Spleen (tissue), 11 donors: ENCODE measurements around the gene ENTPD1. TPM values are rescaled to one million over a fixed set of nuclear protein-coding genes. Genes with fewer than 3 reads are reported as not detected.
"Not testable (repeated sequence)": the region's sequence is repeated elsewhere in the genome, so short reads cannot be mapped to it uniquely, and the experiment has no call there.

ENCODE experiments used
- DNase-seq: peaks from one replicate; pipeline ENCODE4 v3.0.0-alpha.2; 2020
- H3K27ac ChIP-seq, 8 donors: fragments of 200-600 bp; sonication (generic) in 7 of 8; 1 replicate in 4 of 8; 2 replicates in 4 of 8; pipeline versions ENCODE4 v1.5.0 to v1.8.0; 2016 to 2021; ENCODE audit warnings: inconsistent platforms in 4 of 8, mild to moderate bottlenecking in 4 of 8, moderate library complexity in 1 of 8
- H3K27me3 ChIP-seq, 7 donors: fragments of 200-600 bp; sonication (generic) in 6 of 7; replicated peaks in 1 of 7; 1 replicate in 4 of 7; 2 replicates in 3 of 7; pipeline versions ENCODE4 v1.5.0 to v1.8.0; 2016 to 2021; ENCODE audit warnings: inconsistent platforms in 3 of 7, mild to moderate bottlenecking in 1 of 7
- H3K36me3 ChIP-seq, 6 donors: fragments of 200-600 bp; sonication (generic) in 5 of 6; 1 replicate in 4 of 6; 2 replicates in 2 of 6; pipeline versions ENCODE4 v1.5.0 to v1.8.0; 2016 to 2021; ENCODE audit warnings: inconsistent platforms in 2 of 6
- H3K4me1 ChIP-seq, 6 donors: fragments of 200-600 bp; sonication (generic) in 5 of 6; 1 replicate in 3 of 6; 2 replicates in 3 of 6; pipeline versions ENCODE4 v1.5.0 to v1.8.0; 2016 to 2021; ENCODE audit warnings: inconsistent platforms in 3 of 6
- H3K4me3 ChIP-seq, 8 donors: fragments of 200-600 bp; sonication (generic) in 7 of 8; 1 replicate in 4 of 8; 2 replicates in 4 of 8; pipeline versions ENCODE4 v1.5.0 to v1.8.0; 2016 to 2021; ENCODE audit warnings: inconsistent platforms in 4 of 8, mild to moderate bottlenecking in 4 of 8, moderate library complexity in 2 of 8
- H3K9me3 ChIP-seq, 8 donors: fragments of 200-600 bp; sonication (generic) in 7 of 8; 1 replicate in 4 of 8; 2 replicates in 4 of 8; pipeline versions ENCODE4 v1.5.0 to v1.8.0; 2016 to 2021; ENCODE audit warnings: inconsistent platforms in 4 of 8
- POLR2A ChIP-seq, 3 donors: fragments of 450-650 bp; IDR thresholded peaks; one replicate each; pipeline ENCODE4 v1.5.1; 2017; ENCODE audit warnings: antibody characterized with exemption in 3 of 3, mild to moderate bottlenecking in 1 of 3
- POLR2AphosphoS5 ChIP-seq, 3 donors: sonication (generic); formaldehyde crosslinking; IDR thresholded peaks; one replicate each; pipeline ENCODE4 v1.5.1; 2017; ENCODE audit warnings: antibody characterized with exemption in 3 of 3
- WGBS, 5 donors: extraction: QIAGEN DNeasy Blood & Tissue Kit in 3 of 5; methylation state at CpG; one replicate each; pipeline versions ENCODE4 v1.1.5 to v1.1.7; 2013 to 2018; 5-methylcytosine and 5-hydroxymethylcytosine counted together
- intact Hi-C: fragments of 100-400 bp; cut with DNase I; formaldehyde crosslinking; loops from one replicate; pipeline ENCODE4 v1.15.0; 2023; ENCODE audit warnings: low total_unique reads
- polyA plus RNA-seq, 3 donors: library from polyadenylated mRNA; stranded (reverse); fragments of 200-250 nt; gene quantifications; one replicate each; pipeline ENCODE4 v1.2.1, GENCODE V29; 2013
- total RNA-seq, 7 donors: library from RNA; depleted of rRNA in 3 of 7; stranded (reverse); fragments of >200 nt in 3 of 7; fragmentation: NEBNext Ultra II Directional in 4 of 7; extraction: Animal tissue kit (Norgen Biotek cat#: 25700) in 4 of 7; gene quantifications; one replicate each; pipeline versions ENCODE4 v1.1.0 to v1.2.1, GENCODE V29; 2016 to 2021
- TF ChIP-seq, protein P1 (sequence below), 11 experiments: fragments of 200-600 bp in 7 of 11; fragments of 450-650 bp in 4 of 11; sonication (generic) in 4 of 11; IDR thresholded peaks in 8 of 11; conservative IDR thresholded peaks in 3 of 11; 1 replicate in 7 of 11; 2 replicates in 4 of 11; pipeline versions ENCODE4 v1.4.0 to v1.8.0; 2016 to 2021; ENCODE audit warnings: antibody characterized with exemption in 11 of 11, inconsistent platforms in 4 of 11, mild to moderate bottlenecking in 1 of 11
- donor health status: healthy with polysubstance abuse.
- donor health status: DM: no; HTN: no; CAD: no; lungs with moderate emphysema.
- donor health status: DM: no; HTN: no; CAD: no.
- donor health status: Bipolar disorder and iron deficiency.
- donor health status: healthy.
- donor health status: DM: no; HTN: no; CAD: no.
- donor health status: DM: yes; HTN: yes; CAD: no.

The ENTPD1 gene
- total and polyA plus RNA-seq, 10 donors = 14.1 to 92.9 (median 62.9) TPM

DNA sequence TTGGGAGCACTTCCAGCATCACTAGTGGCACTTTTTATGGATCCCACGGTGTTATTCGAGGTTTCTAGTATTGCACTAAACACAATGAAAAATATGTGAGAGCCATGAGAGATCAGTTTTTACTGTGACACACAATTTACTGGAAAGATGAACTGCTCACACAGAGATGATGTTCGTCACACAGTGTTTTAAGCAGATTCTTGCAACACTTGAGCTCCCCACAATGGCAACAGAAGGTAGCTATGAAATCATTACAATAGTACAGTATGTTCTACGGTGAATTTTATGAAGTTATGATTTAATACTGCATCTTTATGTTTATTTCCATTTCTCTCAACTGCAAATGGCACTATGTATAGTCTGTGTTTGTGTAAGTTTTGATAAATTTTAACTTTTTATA lies 27.4 kb upstream of the ENTPD1 start:
- no peak overlapping the region for H3K4me3 ChIP-seq
- no peaks in the 10 kb centered on the region for H3K36me3 ChIP-seq
- no peaks in the 10 kb centered on the region for H3K27me3 ChIP-seq
- peaks cover 9 to 35% (median 30%) of the 10 kb centered on the region in 6 donors for H3K4me1 ChIP-seq
- 51 to 68% (median 64%) methylated on average over 4 of the region's 4 CpGs for WGBS, 5 donors
- TF ChIP-seq POLR2AphosphoS5 (IDR thresholded peaks at IDR 0.05) = no peak
- TF ChIP-seq, protein P1, sequence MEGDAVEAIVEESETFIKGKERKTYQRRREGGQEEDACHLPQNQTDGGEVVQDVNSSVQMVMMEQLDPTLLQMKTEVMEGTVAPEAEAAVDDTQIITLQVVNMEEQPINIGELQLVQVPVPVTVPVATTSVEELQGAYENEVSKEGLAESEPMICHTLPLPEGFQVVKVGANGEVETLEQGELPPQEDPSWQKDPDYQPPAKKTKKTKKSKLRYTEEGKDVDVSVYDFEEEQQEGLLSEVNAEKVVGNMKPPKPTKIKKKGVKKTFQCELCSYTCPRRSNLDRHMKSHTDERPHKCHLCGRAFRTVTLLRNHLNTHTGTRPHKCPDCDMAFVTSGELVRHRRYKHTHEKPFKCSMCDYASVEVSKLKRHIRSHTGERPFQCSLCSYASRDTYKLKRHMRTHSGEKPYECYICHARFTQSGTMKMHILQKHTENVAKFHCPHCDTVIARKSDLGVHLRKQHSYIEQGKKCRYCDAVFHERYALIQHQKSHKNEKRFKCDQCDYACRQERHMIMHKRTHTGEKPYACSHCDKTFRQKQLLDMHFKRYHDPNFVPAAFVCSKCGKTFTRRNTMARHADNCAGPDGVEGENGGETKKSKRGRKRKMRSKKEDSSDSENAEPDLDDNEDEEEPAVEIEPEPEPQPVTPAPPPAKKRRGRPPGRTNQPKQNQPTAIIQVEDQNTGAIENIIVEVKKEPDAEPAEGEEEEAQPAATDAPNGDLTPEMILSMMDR (IDR thresholded peaks at IDR 0.05 in 8 of 11, conservative IDR thresholded peaks at IDR 0.05 in 3 of 11) = no peak
- TF ChIP-seq POLR2A (IDR thresholded peaks at IDR 0.05) = no peak
- peaks cover 0 to 29% (median 25%) of the 10 kb centered on the region in 8 donors for H3K9me3 ChIP-seq
- H3K27ac ChIP-seq = peak overlapping the region in 6 of 8 donors; percentile 24 to 78 (median 61)
- intact Hi-C loops = no loop called here
- DNase-seq = no peak

DNA sequence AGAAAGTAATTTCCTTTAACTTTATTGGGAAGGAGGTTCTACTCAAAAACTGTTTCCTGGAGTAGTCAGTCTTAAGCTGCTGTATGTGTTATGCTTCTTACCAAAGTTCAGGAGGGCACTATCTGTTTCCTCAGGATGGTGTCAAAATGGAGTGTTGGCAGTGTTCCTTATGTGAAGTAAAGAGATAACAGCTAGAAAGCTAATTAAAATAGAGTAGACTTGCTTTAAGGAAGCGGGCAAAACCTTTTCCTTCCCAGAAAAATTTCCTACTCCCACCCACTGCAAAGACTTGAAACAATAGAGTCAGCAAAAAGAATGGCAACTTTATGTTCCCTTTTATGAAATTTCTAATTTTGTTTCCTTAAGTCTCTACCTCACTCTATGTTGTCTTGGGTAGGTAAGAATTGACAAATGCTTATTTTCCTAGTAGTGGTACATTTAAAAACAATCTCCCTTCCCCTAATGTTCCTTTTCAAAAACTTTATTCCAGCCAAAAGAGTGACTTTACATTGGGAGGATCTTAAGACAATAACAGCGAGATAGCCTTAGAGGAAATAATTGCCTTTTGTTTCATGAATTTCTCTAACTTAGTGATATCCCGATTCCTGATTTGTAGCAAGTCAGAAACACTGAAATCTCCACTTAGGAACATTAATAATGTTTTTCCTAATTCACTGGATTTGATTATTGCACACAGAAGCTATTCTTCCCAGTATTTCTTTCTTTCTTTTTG lies 26.5 kb upstream of the ENTPD1 start:
- intact Hi-C loops = no loop called here
- 57 to 70% (median 66%) methylated on average over 3 of the region's 3 CpGs for whole genome bisulfite sequencing, 5 donors
- Histone ChIP-seq H3K4me1 (peaks cover 9 to 35% (median 30%) of the 10 kb centered on the region in 6 donors), H3K9me3 (peaks cover 0 to 32% (median 24%) of the 10 kb centered on the region in 8 donors), H3K4me3 (no peak overlapping the region), H3K27me3 (no peaks in the 10 kb centered on the region), H3K36me3 (no peaks in the 10 kb centered on the region), H3K27ac (peak overlapping the region in 7 of 8 donors; percentile 24 to 78 (median 58))
- no peak for DNase-seq
- TF ChIP-seq POLR2A (IDR thresholded peaks at IDR 0.05) (no peak), POLR2AphosphoS5 (IDR thresholded peaks at IDR 0.05) (no peak)
- TF ChIP-seq, protein P1 (IDR thresholded peaks at IDR 0.05 in 8 of 11, conservative IDR thresholded peaks at IDR 0.05 in 3 of 11) = no peak

DNA sequence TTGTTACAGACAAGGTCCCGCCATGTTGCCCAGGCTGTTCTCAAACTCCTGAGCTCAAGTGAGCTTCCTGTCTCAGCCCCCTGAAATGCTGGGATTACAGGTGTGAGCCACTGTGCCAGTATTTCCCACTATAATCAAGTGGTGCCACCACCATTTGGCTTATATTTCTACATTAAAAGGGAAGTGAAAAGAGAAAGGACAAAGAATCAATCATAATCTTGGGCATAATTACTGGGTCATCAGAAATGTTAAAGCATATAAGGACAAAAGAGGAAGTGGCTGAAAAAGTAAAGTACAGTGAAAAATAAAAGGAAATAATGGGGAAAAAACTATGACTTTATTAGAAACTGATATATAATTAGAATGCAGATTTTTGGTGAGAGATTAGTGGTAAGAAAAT lies 25.7 kb upstream of the ENTPD1 start:
- H3K27ac ChIP-seq = peak overlapping the region in 7 of 8 donors; percentile 24 to 78 (median 58)
- WGBS, 5 donors = 61 to 85% (median 71%) methylated on average over 1 of the region's 1 CpG
- H3K4me3 ChIP-seq = no peak overlapping the region
- H3K4me1 ChIP-seq = peaks cover 9 to 35% (median 30%) of the 10 kb centered on the region in 6 donors
- no peak for DNase-seq
- intact Hi-C loops = no loop called here
- no peaks in the 10 kb centered on the region for H3K27me3 ChIP-seq
- H3K36me3 ChIP-seq = no peaks in the 10 kb centered on the region
- peaks cover 0 to 28% (median 19%) of the 10 kb centered on the region in 8 donors for H3K9me3 ChIP-seq
- TF ChIP-seq, protein P1 (IDR thresholded peaks at IDR 0.05 in 8 of 11, conservative IDR thresholded peaks at IDR 0.05 in 3 of 11) = no peak
- TF ChIP-seq POLR2AphosphoS5 (IDR thresholded peaks at IDR 0.05) = no peak
- TF ChIP-seq POLR2A (IDR thresholded peaks at IDR 0.05) = no peak

DNA sequence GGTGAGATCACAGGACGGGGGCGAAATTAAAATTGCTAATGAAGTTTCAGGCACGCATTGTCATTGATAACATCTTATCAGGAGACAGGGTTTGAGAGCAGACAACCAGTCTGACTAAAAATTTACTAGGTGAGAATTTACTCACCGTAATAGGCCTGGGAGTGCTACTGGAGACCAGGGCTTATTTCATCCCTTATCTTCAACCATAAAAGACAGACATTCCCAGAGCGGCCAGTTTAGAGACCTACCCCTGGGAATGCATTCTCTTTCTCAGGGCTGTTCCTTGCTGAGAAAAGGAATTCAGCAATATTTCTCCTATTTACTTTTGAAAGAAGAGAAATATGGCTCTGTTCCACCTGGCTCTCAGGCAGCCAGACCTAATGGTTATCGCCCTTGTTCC lies 23.1 kb upstream of the ENTPD1 start:
- WGBS, 5 donors = 88 to 97% (median 95%) methylated on average over 6 of the region's 6 CpGs
- H3K4me3 ChIP-seq, H3K27me3 ChIP-seq, H3K27ac ChIP-seq, intact Hi-C loops, DNase-seq, H3K36me3 ChIP-seq: not testable (repeated sequence)
- H3K9me3 ChIP-seq = peaks cover 0 to 28% (median 19%) of the 10 kb centered on the region in 8 donors
- H3K4me1 ChIP-seq = peaks cover 9 to 35% (median 30%) of the 10 kb centered on the region in 6 donors
